ENCODE measurements around the gene COLEC11.
"Not testable (repeated sequence)": the region's sequence is repeated elsewhere in the genome, so short reads cannot be mapped to it uniquely, and the experiment has no call there.

GRCh38 chr2:3609279-3609673, 14.4 kb downstream of the COLEC11 start:
- not testable (repeated sequence) for TF ChIP-seq CTCF, POLR2A (IDR thresholded peaks at IDR 0.05)
